ENCODE data around the gene FPGS.

DNA sequence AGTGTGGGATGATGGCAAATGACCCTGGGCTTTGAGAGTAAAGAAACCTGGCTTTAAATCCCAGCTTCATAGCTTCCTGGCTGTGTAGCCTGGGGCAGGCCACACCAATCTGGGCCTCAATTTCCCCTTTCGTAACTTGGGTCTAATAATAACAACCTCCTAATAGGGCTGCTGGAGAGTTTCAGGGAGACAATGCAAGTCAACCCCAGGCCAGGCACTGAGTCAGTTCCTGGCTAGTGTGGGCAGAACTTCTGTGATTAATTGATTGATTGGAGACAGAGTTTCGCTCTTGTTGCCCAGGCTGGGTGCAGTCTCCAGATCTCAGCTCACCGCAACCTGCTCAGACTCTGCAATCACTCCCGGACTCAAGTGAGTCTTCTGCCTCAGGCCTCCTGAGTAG is 20.9 kb upstream of the FPGS start:
- TF ChIP-seq, protein P1, sequence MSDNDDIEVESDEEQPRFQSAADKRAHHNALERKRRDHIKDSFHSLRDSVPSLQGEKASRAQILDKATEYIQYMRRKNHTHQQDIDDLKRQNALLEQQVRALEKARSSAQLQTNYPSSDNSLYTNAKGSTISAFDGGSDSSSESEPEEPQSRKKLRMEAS (IDR thresholded peaks at IDR 0.05) = no peak
- TF ChIP-seq, protein P2, sequence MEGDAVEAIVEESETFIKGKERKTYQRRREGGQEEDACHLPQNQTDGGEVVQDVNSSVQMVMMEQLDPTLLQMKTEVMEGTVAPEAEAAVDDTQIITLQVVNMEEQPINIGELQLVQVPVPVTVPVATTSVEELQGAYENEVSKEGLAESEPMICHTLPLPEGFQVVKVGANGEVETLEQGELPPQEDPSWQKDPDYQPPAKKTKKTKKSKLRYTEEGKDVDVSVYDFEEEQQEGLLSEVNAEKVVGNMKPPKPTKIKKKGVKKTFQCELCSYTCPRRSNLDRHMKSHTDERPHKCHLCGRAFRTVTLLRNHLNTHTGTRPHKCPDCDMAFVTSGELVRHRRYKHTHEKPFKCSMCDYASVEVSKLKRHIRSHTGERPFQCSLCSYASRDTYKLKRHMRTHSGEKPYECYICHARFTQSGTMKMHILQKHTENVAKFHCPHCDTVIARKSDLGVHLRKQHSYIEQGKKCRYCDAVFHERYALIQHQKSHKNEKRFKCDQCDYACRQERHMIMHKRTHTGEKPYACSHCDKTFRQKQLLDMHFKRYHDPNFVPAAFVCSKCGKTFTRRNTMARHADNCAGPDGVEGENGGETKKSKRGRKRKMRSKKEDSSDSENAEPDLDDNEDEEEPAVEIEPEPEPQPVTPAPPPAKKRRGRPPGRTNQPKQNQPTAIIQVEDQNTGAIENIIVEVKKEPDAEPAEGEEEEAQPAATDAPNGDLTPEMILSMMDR (IDR thresholded peaks at IDR 0.05; ENCODE audit: low read depth, low read length, missing input control) = no peak
- no peak for TF ChIP-seq SP1 (IDR thresholded peaks at IDR 0.05)

Measured in liver (tissue), 3 donors.